Stimulated activated CD4-positive, alpha-beta T cell treated with anti-CD3 and anti-CD28 coated beads, Interleukin-15, amount 100 ng/mL, for 1 hour (primary cell): ENCODE measurements around the gene FRMPD2.
"Not testable (repeated sequence)": the region's sequence is repeated elsewhere in the genome, so short reads cannot be mapped to it uniquely, and the experiment has no call there.

Experiments
- DNase-seq, 2 donors: peaks; one replicate each; pipeline ENCODE4 v3.0.0-alpha.2; 2020; ENCODE audit warnings: low read depth in 1 of 2, low spot score in 1 of 2

Gene FRMPD2

GRCh38 chr10:48290286-48290685 is 15.8 kb upstream of the FRMPD2 start:
- no peak for DNase-seq

DNA sequence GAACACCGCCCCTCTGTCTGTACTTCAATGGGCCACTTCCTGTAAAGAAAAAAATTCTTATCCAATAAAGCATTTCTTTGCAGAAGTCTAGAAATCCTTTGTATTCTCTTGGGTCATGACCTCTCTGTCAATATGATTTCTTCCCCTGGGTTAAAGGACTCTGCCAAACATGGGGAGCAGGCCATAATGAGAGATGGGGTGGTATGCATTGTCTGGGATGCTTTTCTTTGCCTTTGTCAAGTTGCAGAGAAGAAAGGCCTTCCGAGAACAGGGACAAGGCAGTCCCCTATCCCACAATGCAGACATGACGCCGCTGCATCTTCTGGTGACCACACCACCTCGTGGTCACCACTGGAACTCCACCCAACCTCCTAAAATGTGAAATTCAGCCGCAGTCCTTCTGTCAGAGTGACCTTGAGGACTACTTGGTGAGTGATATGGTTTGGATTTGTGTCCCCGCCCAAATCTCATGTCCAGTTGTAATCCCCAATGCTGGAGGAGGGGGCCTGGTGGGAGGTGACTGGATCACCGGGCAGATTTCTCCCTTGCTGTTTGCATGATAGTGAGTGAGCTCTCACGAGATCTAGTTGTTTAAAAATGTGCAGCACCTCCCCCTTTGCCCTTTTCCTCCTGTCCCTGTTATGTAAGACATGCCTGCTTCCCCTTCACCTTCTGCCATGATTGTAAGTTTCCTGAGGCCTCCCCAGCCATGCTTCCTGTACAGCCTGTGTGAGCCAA is 15.2 kb upstream of the FRMPD2 start:
- DNase-seq = peak in 1 of 2 donors; percentile 16

- no peak for DNase-seq
Measured at GRCh38 chr10:48288661-48289060, 14.2 kb upstream of the FRMPD2 start.

DNA sequence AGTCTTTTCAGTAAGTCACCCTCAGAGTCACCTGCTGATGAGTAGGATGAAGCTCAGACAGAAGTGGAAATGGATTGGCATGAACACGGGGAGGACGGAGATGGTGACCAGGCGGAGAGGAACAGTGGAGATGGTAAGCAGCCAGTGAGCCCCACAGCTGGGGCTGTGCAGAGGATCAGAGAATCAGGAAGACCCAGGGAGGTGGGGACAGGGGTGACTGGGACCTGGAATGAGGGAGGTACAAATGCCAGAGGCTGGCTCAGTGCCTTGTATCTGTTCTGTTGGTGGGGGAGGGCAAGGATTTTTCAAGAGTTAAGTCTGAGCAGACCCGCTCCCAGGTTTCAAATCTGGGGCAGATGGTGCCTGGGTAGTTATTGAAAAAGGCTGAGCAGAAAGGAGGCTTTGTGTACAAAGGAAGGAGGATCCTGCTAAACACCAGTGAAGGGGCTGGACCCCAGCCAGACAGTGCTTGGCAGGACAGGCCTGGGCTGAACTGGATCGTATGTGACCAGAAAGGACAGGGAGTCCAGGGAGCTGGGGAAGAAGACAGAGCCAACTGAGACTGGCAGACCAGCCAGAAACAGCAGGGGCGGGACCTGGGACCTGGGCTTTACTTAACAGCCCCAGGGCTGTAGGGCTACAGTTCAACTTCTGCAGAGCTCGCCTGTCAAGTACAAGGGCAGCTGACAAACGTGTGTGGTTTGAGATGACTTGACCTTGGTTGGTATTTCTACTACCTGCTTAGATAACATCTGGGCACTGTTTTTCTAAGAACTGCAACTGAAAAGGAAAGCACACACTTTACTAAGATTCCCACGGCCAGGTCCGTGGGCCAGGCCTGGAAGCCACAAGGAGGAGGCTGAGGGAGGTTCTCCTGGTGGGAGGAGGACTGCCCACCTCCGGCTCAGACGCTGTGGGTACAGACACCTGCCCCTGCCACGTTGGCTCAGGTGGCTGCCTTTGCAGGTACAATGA is 13.2 kb upstream of the FRMPD2 start:
- DNase-seq = no peak

- no peak for DNase-seq
Measured at GRCh38 chr10:48286356-48286755, 11.9 kb upstream of the FRMPD2 start.

DNA sequence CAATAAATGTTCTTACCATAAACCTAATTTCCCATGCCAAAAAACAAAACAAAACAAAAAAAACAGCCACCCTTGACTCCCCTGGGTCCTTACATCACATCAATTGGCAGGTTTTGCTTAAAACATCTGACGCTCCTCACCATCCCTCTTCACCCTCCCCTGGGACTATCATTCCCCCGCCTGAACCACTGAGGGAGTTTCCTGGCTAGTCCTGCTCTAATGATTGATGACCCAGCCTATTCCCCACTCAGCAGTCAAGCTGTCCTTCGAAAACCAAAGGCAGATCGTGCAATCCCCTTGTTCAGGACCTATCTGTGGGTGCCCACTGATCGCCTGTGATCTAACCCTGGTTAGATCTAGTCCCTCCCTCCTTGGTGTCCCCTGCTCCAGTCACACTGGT is 11.2 kb upstream of the FRMPD2 start:
- DNase-seq = no peak

DNA sequence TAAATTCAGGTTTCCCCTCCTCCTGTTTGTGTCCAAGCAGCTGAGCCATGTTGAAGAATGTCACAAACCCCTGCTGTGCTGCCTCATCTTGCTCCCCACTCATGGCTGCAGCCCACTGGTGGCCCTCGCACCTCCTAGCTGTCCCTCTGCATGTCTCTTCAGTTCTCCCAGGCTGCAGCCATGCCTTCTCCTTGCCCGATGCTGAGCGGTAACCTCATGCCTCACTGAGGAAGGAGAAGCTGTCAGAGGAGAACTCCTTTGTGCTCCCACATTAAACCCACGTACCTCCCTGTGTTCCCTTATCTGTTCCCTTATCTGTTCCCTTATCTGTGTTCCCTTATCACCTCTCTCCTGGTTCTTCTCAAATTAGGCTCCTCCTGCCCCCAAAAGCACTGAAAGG is 10.3 kb upstream of the FRMPD2 start:
- DNase-seq = no peak

- DNase-seq = no peak
Measured at GRCh38 chr10:48284002-48284546, 9.6 kb upstream of the FRMPD2 start.

- no peak for DNase-seq
Measured at GRCh38 chr10:48282829-48283228, 8.3 kb upstream of the FRMPD2 start.

GRCh38 chr10:48281697-48282096 is 7.2 kb upstream of the FRMPD2 start:
- not testable (repeated sequence) for DNase-seq

GRCh38 chr10:48279081-48279751 is 4.7 kb upstream of the FRMPD2 start:
- no peak for DNase-seq

DNA sequence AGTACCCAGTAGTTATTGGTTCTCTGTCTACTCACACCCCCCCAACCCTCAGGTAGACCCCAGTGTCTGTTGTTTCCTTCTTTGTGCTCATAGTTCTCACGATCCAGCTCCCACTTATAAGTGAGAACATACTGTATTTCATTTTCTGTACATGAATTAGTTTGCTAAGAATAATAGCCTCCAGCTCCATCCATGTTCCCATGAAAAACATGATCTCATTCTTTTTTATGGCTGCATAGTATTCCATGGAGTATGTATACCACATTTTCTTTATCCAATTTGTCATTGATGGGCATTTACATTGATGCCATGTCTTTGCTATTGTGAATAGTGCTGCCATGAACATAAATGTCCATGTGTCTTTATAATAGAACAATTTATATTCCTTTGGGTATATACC is 2.6 kb upstream of the FRMPD2 start:
- DNase-seq = no peak

DNA sequence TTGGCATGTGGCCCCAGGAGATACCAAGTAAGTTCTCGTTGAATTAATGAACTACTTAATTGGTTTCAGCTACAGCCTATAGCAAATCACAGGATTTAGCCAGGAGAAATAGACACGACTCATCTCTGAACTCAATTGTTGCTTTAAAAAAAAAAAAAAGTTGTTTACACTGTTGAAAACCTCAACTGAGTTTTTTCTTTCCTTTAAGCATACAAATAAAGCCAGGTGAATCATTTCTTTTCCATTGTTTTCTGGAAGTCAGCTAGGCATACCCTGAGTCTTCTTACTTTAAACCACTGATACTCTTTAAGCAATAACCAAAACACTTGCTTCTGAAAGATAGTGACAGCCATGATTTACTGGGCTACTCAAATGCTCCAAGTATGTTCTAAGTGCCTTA is 755 bp downstream of the FRMPD2 start:
- DNase-seq = no peak

- DNase-seq = no peak
Measured at GRCh38 chr10:48272682-48273081, 1.8 kb downstream of the FRMPD2 start.

DNA sequence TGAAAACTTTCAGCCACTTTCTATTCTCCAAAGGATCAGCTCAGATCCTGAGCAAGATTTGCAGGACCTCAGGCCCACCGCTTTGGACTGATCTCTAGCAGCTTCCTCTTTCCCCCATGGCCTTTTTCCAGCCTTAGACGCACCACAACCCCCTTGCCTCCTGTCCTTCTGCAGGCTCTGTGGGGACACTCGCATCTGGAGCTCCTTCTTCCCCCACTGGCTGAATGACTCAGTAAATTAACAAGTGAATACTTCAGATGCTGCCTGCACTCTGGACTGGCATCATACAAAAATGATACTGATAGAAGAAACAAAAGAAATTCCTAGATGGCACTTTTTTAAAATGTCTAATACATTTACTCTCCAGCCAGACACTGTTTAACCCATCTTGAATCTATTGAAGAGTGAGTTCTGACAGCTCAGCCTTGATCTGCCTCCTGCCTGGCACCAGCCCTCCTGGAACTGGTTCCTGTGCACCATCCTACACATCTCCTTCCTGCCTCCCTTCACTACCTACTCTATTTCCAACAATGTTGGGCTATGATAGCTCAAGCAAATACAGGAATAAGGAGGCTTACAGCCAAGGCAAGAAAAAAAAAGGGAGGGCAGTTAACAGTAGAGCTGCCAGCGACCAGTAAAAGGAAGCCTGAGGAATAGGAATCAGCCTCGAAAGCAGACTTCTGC is 3.3 kb downstream of the FRMPD2 start:
- no peak for DNase-seq

DNA sequence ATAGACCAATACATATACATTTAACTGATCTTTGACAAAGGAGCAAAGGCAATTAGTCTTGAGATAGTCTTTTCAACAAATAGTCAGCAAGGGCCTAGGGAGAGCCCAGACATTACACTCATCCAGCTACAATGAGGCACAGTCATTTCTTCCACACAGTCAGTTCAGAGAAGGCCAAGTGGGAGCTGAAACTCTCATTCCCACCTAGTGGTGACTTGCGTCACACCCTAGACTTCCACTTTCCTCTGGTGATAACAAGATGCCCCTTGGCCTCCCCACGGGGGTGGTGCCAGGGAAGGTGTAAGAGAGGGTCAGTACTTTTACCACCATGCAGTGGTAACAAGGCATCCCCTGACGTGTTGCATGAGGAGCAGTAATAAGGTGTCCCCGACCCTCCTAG is 8.0 kb downstream of the FRMPD2 start:
- DNase-seq = no peak

- no peak for DNase-seq
Measured at GRCh38 chr10:48258105-48258504, 16.4 kb downstream of the FRMPD2 start.

- DNase-seq = no peak
Measured at GRCh38 chr10:48257407-48257961, 17.0 kb downstream of the FRMPD2 start.

DNA sequence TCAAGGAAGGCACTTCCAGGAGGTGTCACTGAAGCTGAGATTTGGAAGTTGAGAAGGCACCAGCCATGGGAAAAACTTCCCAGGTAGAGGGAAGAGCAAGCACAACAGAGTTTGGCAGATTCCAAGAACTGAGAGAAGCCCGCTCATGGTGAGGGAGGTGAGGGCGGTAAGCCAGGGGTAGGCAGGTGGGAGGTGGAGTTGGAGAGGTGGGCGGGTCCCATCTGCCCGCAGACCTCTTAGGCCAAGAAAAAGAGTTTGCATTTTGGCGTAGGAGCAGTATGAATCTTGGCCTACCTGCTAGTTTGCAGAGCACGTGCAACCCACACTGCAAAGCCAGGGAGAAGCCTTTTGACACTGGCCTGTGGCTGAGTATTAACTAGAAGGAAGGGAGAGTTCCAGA is 18.8 kb downstream of the FRMPD2 start:
- DNase-seq = no peak

- no peak for DNase-seq
Measured at GRCh38 chr10:48254750-48255512, 19.6 kb downstream of the FRMPD2 start.
